GM19372 (cell line): Measurements from ENCODE around the gene CREG1.

Source experiments
- ATAC-seq: cut with Tn5 transposase; IDR thresholded peaks from one replicate; pipeline ENCODE4 v1.9.1; 2021; ENCODE audit warnings: mild to moderate bottlenecking, low read depth, moderate library complexity; ENCODE audit not compliant: unreplicated experiment

CREG1 gene

GRCh38 chr1:167532964-167533824, 20.4 kb downstream of the CREG1 start:
- no peak for ATAC-seq

- ATAC-seq = no peak
Measured at GRCh38 chr1:167532375-167532774, 21.2 kb downstream of the CREG1 start.

- no peak for ATAC-seq
Measured at GRCh38 chr1:167529829-167530474, 23.6 kb downstream of the CREG1 start.

GRCh38 chr1:167528057-167528728, 25.4 kb downstream of the CREG1 start:
- ATAC-seq = no peak

GRCh38 chr1:167526667-167527383, 26.7 kb downstream of the CREG1 start:
- no peak for ATAC-seq

GRCh38 chr1:167524651-167525050, 28.9 kb downstream of the CREG1 start:
- no peak for ATAC-seq

GRCh38 chr1:167522246-167522645, 31.3 kb downstream of the CREG1 start:
- no peak for ATAC-seq

- no peak for ATAC-seq
Measured at GRCh38 chr1:167520711-167521206, 32.8 kb downstream of the CREG1 start.

GRCh38 chr1:167518331-167518700, 35.2 kb downstream of the CREG1 start, which contains the start of gene CD247:
TSS of gene CD247 (minus strand) at chr1:167518529. CDS start at chr1:167518465, 64 bp downstream.
- no peak for ATAC-seq

GRCh38 chr1:167517535-167518330, 35.8 kb downstream of the CREG1 start:
- no peak for ATAC-seq

- no peak for ATAC-seq
Measured at GRCh38 chr1:167516404-167517388, 36.9 kb downstream of the CREG1 start.

- no peak for ATAC-seq
Measured at GRCh38 chr1:167515893-167516321, 37.7 kb downstream of the CREG1 start.

GRCh38 chr1:167515461-167515860, 38.1 kb downstream of the CREG1 start:
- ATAC-seq = no peak

GRCh38 chr1:167514288-167514687, 39.3 kb downstream of the CREG1 start:
- no peak for ATAC-seq

GRCh38 chr1:167512046-167512654, 41.4 kb downstream of the CREG1 start:
- ATAC-seq = no peak

- ATAC-seq = no peak
Measured at GRCh38 chr1:167511374-167511986, 42.1 kb downstream of the CREG1 start.

GRCh38 chr1:167510881-167511280, 42.7 kb downstream of the CREG1 start:
- no peak for ATAC-seq

GRCh38 chr1:167510244-167510643, 43.3 kb downstream of the CREG1 start:
- ATAC-seq = no peak
